Measurements from ENCODE around the gene DMBT1.

The DMBT1 gene

GRCh38 chr10:122656308-122656705 is 95.8 kb downstream of the DMBT1 start:
- no peak for TF ChIP-seq CTCF (IDR thresholded peaks at IDR 0.05; ENCODE audit: extremely low read depth, missing control alignments)
- no peak for DNase-seq (ENCODE audit: low spot score)

GRCh38 chr10:122656741-122657140 is 96.2 kb downstream of the DMBT1 start:
- TF ChIP-seq CTCF (IDR thresholded peaks at IDR 0.05; ENCODE audit: extremely low read depth, missing control alignments), result no peak

GRCh38 chr10:122657255-122657654 is 96.7 kb downstream of the DMBT1 start:
- no peak for TF ChIP-seq CTCF (IDR thresholded peaks at IDR 0.05; ENCODE audit: extremely low read depth, missing control alignments)
- no peak for DNase-seq (ENCODE audit: low spot score)

More at GRCh38 chr10:122656741-122657140, 96.2 kb downstream of the DMBT1 start:
- DNase-seq (ENCODE audit: low spot score), result no peak

- no peak for DNase-seq (ENCODE audit: low spot score)
- TF ChIP-seq CTCF (IDR thresholded peaks at IDR 0.05; ENCODE audit: extremely low read depth, missing control alignments), result no peak
Observed at GRCh38 chr10:122657729-122658128, 97.2 kb downstream of the DMBT1 start.

- no peak for DNase-seq (ENCODE audit: low spot score)
- TF ChIP-seq CTCF (IDR thresholded peaks at IDR 0.05; ENCODE audit: extremely low read depth, missing control alignments), result no peak
Observed at GRCh38 chr10:122658356-122659049, 97.9 kb downstream of the DMBT1 start.

GRCh38 chr10:122659126-122659525 is 98.6 kb downstream of the DMBT1 start:
- TF ChIP-seq CTCF (IDR thresholded peaks at IDR 0.05; ENCODE audit: extremely low read depth, missing control alignments), result no peak
- no peak for DNase-seq (ENCODE audit: low spot score)

- DNase-seq (ENCODE audit: low spot score), result no peak
- no peak for TF ChIP-seq CTCF (IDR thresholded peaks at IDR 0.05; ENCODE audit: extremely low read depth, missing control alignments)
Observed at GRCh38 chr10:122659651-122660050, 99.1 kb downstream of the DMBT1 start.

Measured in GM20000 (cell line).